OCI-LY7 (cell line): ENCODE results near the gene ZFAND4.

ENCODE experiments used
- EZH2phosphoT487 ChIP-seq: fragments of 200-600 bp; sonication (generic); IDR thresholded peaks from 2 replicates; pipeline ENCODE4 v1.6.1; 2018; ENCODE audit warnings: low read depth, borderline replicate concordance, mild to moderate bottlenecking, mixed run types, antibody characterized with exemption, low read length, moderate library complexity, mixed read lengths
- TF ChIP-seq, protein P1 (sequence below): fragments of 200-600 bp; sonication (generic); conservative IDR thresholded peaks from 2 replicates; pipeline ENCODE4 v1.5.1; 2014; ENCODE audit warnings: mild to moderate bottlenecking, antibody characterized with exemption, low read length, moderate library complexity, mixed read lengths

- TF ChIP-seq, protein P1, sequence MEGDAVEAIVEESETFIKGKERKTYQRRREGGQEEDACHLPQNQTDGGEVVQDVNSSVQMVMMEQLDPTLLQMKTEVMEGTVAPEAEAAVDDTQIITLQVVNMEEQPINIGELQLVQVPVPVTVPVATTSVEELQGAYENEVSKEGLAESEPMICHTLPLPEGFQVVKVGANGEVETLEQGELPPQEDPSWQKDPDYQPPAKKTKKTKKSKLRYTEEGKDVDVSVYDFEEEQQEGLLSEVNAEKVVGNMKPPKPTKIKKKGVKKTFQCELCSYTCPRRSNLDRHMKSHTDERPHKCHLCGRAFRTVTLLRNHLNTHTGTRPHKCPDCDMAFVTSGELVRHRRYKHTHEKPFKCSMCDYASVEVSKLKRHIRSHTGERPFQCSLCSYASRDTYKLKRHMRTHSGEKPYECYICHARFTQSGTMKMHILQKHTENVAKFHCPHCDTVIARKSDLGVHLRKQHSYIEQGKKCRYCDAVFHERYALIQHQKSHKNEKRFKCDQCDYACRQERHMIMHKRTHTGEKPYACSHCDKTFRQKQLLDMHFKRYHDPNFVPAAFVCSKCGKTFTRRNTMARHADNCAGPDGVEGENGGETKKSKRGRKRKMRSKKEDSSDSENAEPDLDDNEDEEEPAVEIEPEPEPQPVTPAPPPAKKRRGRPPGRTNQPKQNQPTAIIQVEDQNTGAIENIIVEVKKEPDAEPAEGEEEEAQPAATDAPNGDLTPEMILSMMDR: no peak
- no peak for TF ChIP-seq EZH2phosphoT487
Measured at GRCh38 chr10:45596526-45596925, 76.0 kb downstream of the ZFAND4 start.
